GM21381 (cell line): Measurements from ENCODE around the gene CDK2AP2.
"Not testable (repeated sequence)": the region's sequence is repeated elsewhere in the genome, so short reads cannot be mapped to it uniquely, and the experiment has no call there.

Source experiments
- ATAC-seq: cut with Tn5 transposase; IDR thresholded peaks from one replicate; pipeline ENCODE4 v1.9.1; 2021; ENCODE audit warnings: mild to moderate bottlenecking, moderate library complexity; ENCODE audit not compliant: unreplicated experiment

Gene CDK2AP2

DNA sequence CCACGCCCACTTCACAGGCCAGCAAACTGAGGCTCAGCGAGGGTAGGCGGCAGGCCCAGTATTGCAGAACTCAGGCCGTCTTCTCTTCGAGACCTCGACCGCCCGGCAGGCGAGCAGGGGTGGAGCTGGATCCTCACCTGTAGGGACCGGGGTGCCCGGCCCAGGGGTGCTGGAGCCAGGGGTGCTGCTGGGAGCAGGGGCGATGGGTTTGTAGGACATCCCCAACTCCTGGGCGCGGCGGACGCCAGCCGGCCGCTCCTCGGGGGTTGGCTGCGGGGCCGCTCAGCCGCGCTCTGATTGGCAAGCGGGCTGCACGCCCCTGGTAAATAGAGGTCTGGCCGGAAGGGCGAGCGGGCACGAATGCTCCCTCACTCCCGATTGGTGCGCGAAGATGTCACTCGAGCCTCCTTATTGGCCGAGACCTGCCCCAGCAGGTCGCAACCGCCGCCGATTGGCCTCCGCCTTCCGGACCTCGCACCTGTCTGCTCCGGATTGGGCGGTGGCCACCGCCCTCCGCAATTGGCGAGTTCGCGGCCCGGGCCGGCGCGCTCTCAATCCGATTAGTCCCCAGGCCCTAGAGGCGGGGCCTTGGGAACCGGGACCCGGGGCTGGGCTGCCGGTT, at the start of gene CDK2AP2:
Gene CDK2AP2, minus strand, starts transcription at position 299 of the 622 bp plus-strand sequence. Its CDS starts 80 bp downstream, at position 219.
- ATAC-seq: peak; percentile 69

- no peak for ATAC-seq
Observed at GRCh38 chr11:67556244-67556643, 48.3 kb upstream of the CDK2AP2 start.

- ATAC-seq: not testable (repeated sequence)
Observed at GRCh38 chr11:67551697-67552096, 43.7 kb upstream of the CDK2AP2 start.

DNA sequence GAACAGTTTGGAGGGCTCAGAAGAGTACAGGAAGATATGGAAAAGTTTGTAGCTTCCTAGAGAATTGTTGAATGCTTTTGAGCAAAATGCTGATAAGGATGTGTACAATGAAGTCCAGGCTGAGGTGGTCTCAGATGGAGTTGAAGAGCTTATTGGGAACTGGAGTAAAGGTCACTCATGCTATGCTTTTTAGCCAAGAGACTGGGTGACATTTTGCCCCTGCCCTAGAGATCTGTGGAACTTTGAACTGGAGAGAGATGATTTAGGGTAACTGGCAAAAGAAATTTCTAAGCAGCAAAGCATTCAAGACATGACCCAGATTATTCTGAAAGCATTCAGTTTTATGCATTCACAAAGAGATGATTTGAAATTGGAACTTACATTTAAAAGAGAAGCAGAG, 43.2 kb upstream of the CDK2AP2 start:
- ATAC-seq: no peak

DNA sequence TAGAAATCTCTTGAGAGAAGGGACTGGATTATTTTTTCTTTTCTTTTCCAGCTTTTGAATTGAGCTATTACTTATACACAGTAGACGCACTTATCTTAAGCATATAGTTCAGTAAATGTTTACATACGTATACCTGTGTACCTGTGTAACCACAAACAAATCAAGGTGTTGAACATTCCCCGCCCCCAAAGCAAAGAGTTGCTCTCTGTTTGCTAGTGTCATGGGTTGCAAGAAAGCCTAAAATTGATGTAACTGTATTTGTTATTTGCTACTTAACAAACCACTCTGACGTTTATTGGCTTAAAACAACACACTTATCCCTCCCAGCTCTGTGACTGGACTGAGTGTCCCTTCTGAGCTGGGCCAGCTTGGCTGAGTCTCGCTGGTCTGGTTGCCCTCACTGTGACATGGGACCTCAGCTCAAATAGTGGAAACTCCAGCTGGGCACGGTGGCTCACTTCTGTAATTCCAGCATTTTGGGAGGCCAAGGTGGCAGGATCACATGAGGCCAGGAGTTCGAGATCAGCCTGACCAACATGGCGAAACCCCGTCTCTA, 40.7 kb upstream of the CDK2AP2 start:
- no peak for ATAC-seq

GRCh38 chr11:67548112-67548511, 40.1 kb upstream of the CDK2AP2 start:
- not testable (repeated sequence) for ATAC-seq

DNA sequence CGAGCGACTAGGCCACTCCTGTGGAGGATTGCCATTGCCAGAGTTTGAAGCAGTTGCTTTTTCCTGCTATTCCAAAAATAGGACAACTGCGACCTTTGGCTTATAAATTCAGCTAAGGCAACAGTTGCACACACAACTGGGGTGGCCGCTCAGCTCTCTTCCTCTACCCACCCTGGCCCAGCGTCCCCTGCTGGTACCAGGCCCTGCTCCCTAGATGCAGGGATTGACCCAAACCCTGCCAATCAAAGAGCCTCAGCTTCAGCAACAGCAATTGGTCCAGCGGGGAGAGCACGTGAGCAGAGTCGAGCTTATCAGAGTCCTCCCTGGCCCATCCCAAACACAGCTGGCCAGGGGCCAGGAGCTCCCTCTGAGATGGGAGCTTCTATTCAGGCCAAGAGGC, 37.3 kb upstream of the CDK2AP2 start:
- ATAC-seq: no peak

DNA sequence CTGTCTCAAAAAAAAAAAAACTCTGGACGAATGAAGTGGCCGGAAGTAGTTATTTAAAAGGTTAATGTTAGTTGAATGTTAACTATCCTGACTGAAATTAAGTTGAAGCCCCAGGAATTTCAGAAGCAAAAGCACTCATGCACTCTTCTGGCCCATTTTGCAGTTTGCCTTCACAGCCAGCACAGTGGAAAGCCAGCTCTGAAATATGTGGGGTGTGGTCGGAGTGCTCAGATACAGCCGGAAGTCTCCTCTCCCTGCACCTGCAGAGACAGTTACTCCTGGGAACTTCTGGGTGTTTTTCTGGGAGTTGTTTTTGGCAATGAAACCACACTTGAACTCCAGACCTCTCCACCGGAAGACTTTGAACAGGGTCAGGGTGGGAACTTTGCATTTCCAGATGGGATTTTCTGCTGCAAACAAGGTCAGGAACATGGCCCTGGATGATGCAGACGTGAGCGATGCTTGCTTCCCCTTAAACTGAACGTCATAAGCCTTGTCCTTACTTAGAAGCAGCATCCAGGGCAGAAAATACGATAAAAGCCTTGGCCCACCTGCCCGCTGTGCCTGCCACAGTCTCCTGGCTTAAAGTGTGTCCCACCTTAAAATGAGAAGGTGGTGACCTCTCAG, 36.8 kb upstream of the CDK2AP2 start:
- no peak for ATAC-seq

DNA sequence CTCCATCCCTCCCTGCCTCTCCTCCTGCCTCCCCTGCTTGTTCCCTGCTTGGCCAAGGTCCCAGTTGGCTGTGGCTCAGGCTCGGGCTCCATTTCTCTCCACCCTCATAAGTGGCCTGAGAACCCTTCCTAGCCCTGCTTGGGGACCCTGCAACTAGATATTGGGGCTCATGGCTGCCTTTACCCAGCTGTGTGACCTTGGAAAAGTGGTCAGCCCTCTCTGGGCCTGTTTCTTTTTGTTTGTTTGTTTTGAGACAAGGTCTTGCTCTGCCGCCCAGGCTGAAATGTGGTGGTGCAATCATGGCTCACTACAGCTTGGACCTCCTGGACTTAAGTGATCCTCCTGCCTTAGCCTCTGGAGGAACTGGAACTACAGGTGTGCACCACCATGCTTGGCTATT, 35.6 kb upstream of the CDK2AP2 start:
- ATAC-seq: no peak

DNA sequence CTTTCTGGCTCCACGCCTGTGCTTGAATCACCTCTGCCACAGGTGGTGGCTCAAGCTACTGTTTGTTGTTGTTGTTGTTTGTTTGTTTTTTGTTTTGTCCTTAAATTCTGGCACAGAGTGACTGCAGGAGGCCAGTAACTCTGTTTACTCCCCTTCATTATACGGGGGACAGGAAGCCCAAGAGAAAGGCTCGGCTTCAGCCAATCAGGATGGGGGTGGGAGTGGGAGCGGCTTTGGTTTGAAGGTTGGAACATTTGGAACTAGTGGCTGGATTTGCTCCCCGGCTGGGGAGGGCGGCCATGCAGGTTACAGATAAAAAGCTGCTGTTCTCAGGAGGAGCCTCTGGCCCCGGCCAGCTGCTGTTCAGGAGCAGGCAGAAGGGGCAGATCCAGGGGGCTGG, 35.0 kb upstream of the CDK2AP2 start:
- ATAC-seq: no peak

DNA sequence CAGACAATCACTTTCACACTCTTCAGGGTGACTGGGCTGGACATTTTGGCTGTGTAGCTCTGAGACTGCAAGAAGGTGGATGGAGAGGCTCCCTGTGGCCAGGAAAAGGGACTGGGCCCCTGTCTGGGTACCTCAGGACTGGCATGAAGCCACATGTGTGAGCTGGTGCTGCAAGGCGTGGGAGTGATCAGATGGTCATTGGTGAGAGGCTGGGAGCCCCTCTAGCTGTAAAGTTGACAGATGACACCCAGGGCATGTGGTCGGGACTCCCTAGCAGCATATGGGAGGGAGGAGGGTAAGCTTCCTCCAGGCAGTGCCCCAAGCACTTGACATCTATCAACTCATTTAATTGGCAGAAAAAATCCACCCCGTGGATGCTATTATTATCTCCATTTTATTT, 34.2 kb upstream of the CDK2AP2 start:
- no peak for ATAC-seq

DNA sequence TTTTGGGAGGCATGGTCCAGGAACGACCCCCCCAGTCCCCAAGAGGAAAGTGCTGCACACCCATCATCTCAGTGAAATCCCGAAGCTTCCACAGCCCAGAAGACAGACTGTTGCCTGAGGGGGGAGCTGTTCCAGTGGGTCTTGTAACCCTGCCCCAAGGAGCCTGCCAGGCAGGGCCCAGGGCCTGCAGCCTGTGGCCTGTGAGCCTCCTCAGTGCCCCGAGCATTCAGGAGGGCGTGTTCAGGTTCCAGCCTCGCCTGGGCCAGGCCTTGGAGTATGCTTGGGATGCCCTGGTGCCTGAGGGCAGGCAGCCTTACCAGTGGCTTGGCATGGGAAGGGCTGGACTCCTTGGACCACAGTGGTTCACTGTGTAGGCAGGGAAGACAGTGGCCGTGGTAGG, 33.2 kb upstream of the CDK2AP2 start:
- ATAC-seq: no peak

DNA sequence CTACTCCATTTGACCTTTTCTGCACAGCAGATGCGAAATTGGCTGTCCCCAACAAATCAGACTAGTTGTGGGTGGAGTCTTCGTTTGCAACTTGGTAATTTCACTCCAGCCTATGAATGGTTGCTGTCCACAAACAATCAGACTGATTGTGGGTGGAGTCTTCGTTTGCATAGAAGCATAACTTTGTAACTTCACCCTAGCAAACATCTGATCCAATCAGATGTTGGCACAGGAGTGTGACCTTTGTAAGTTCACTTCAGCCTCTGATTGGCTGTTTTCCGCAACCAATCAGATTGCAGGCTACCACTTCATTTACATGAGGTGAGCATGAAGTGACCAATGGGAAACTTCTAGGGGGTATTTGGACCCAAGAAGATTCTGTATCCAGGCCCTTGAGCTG, 31.6 kb upstream of the CDK2AP2 start:
- no peak for ATAC-seq

- ATAC-seq: no peak
Observed at GRCh38 chr11:67538823-67539505, 31.0 kb upstream of the CDK2AP2 start.

DNA sequence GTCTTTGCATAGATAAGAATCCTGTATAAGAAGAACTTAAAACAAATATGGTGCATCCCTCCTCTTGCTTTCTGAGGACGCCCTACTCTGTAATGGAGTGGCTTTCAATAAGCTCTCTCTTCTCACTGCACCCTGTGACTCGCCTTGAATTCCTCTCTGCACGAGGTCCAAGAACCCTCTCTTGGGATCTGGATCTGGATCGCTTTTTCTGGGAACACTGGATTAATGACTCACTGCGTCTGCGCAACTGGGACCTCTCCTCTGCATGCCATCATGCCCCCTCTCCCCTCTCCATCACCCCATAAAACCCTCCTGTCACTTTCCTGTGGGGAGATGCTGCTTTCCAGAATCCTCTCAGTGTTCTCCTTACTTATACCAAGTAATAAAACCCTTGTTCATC, 30.3 kb upstream of the CDK2AP2 start:
- no peak for ATAC-seq

DNA sequence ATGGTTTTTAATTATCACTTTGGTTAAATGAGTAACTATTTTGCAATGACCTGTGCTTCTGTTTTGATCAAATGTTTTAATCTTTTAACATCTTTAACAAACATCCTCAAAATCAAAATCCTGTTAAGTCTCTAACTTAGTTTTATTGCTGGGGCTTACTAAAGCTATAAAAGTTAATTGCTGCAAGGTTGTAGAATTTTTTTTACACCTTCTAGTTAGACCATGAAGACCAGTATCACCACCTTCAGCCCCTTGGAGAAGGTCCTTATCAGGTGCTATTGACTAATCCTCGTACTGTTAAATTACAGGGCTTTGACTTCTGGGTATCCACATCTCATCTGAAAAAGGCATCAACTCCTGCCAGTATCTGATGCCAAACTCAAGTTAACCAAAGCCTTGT, 27.6 kb upstream of the CDK2AP2 start:
- ATAC-seq: no peak

DNA sequence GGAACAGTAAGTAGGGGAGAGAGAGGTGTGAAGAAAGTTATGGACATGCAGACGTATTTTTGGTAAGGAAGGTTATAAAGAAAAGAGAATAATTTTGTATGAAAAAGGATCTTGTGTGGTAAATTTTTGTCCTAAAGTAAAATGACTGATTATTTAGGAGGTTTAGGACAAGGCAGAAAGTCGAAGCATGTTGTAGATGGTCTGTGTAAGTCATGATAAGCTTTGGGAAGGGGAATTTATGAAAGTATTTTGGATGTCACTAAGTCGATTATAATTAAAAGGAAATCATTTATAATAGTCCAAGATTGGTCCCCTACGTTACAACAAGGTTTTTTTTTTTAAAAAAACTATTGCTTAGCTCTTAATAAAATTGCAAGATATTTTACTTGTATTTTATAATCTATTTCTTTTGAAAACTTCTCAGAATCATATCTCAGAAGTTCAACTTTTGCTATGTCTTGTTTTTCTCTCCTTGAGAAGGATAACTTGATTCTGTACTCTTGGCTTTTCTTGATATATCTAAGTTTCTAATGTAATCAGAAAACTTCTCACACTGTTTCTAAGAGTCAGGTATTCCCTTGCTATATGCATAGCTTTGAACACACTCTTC, 26.2 kb upstream of the CDK2AP2 start:
- ATAC-seq: no peak

- ATAC-seq: no peak
Observed at GRCh38 chr11:67532889-67533288, 24.9 kb upstream of the CDK2AP2 start.

- no peak for ATAC-seq
Observed at GRCh38 chr11:67530282-67530592, 22.3 kb upstream of the CDK2AP2 start.

DNA sequence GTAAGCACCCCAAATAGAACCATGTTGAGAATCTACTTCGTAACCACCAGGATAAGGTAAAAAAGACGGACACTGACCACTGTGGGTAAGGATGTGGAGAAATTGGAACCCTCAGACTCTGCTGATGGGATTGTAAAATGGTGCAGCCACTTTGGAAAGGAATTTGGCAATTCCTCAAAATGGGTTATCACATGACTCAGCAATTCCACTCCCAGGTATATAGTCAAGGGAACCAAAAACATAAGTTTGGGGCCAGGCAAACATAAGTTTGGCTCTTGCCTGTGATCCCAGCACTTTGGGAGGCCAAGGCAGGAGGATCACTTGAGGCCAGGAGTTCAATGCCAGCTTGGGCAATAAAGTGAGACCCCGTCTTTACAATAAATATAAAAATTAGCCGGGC, 20.4 kb upstream of the CDK2AP2 start:
- ATAC-seq: no peak

DNA sequence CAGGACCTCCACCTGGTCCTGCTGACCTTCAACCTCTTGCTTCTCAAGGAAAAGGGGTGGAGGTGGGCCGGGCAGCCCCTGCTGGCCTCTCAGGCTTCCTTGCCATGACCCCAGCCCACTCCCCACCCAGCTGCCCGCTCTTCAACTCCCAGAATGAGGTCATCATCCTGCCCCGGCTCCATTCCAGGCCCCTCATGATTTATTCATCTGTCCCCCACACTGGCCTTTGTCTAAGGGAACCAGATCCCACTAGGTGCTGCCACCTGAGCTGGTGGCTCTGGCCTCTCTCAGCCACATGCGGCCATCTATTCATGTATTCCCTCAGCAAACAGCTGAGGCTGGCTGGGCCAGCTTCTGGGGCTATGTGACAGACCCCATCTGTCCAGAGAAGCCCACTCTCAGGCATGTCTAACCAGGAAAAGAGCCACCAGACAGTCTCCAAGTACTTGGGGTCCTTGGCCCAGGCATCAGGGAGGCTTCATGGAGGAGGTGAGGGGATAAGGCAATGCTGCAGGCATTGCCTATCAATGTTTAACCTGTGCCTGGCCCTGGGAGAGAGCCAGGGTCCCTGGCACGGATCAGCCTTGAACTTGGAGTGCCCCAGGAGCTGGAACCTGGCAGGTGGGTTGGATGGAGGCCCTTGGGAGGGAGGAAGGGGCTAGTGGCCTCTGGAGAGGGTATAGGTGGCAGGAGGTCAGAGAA, 17.5 kb upstream of the CDK2AP2 start:
- ATAC-seq: no peak
